Naive thymus-derived CD8-positive, alpha-beta T cell (primary cell): ENCODE results near the gene TMEM44. TPM values are rescaled to one million over a fixed set of nuclear protein-coding genes. Genes with fewer than 3 reads are reported as not detected.

Experiments used
- ATAC-seq, 2 donors: fragments of 150-1000 bp; cut with Tn5 transposase in 1 of 2; sonication (Bioruptor Pico), chemical (Tn5 transposase) in 1 of 2; 1 replicate in 1 of 2; 2 replicates in 1 of 2; pipeline ENCODE4 v1.10.0; 2021; ENCODE audit warnings: mild to moderate bottlenecking in 2 of 2, moderate library complexity in 2 of 2
- POLR2A ChIA-PET: fragments of 350-600 bp; sonication (Branson Sonifier 250); formaldehyde crosslinking; loops from one replicate; lab custom pipeline; 2021; ENCODE audit warnings: antibody characterized with exemption; lab: Charles Lee
- DNase-seq, 10 donors: peaks; one replicate each; pipeline versions ENCODE4 v3.0.0 to v3.0.0-alpha.2; 2020 to 2022
- H3K27ac Mint-ChIP-seq, 10 donors: one replicate each; pipeline ENCODE4 v1.8.0; 2020 to 2022; ENCODE audit warnings: mild to moderate bottlenecking in 10 of 10, mixed read lengths in 10 of 10, moderate library complexity in 4 of 10, inconsistent platforms in 1 of 10
- H3K27me3 Mint-ChIP-seq, 5 donors: one replicate each; pipeline ENCODE4 v1.8.0; 2021 to 2022; ENCODE audit warnings: mixed read lengths in 5 of 5
- H3K36me3 Mint-ChIP-seq, 3 donors: one replicate each; pipeline ENCODE4 v1.8.0; 2020 to 2022; ENCODE audit warnings: mixed read lengths in 3 of 3, mild to moderate bottlenecking in 2 of 3, inconsistent platforms in 1 of 3
- H3K4me1 Mint-ChIP-seq, 4 donors: one replicate each; pipeline ENCODE4 v1.8.0; 2021 to 2022; ENCODE audit warnings: mixed read lengths in 4 of 4
- H3K4me3 Mint-ChIP-seq, 10 donors: one replicate each; pipeline ENCODE4 v1.8.0; 2020 to 2022; ENCODE audit warnings: mild to moderate bottlenecking in 10 of 10, mixed read lengths in 10 of 10, moderate library complexity in 6 of 10, inconsistent platforms in 1 of 10
- H3K9me3 Mint-ChIP-seq, 9 donors: one replicate each; pipeline ENCODE4 v1.8.0; 2020 to 2022; ENCODE audit warnings: mixed read lengths in 9 of 9, mild to moderate bottlenecking in 3 of 9, inconsistent platforms in 1 of 9, moderate library complexity in 1 of 9
- polyA plus RNA-seq, 3 donors: library from polyadenylated mRNA; unstranded; fragments of 300-500 nt; fragmentation: Illumina TruSeq; gene quantifications; one replicate each; pipeline ENCODE4 v1.2.3, GENCODE V29; 2021
- total RNA-seq, 8 experiments: library from RNA in 2 of 8; stranded (reverse) in 2 of 8; gene quantifications; one replicate each; pipeline ENCODE4 v1.2.3 and lab custom pipeline; 2021 to 2026

TMEM44 gene
- total and polyA plus RNA-seq, 5 experiments from 2014 or later = 0.14 to 4.6 (median 2.0) TPM

GRCh38 chr3:194572143-194572789 lies 61.0 kb downstream of the TMEM44 start:
- Mint-ChIP-seq H3K36me3 (no peaks in the 10 kb centered on the region), H3K4me1 (peaks cover 0 to 2% (median 0%) of the 10 kb centered on the region in 4 donors), H3K27me3 (peaks cover 18 to 29% (median 27%) of the 10 kb centered on the region in 5 donors), H3K9me3 (no peaks in the 10 kb centered on the region), H3K4me3 (no peak overlapping the region), H3K27ac (peak overlapping the region in 1 of 10 donors; percentile 5)
- DNase-seq (no peak), ATAC-seq (no peak)
- POLR2A ChIA-PET = no interaction called here

- Mint-ChIP-seq H3K27me3 (peaks cover 18 to 30% (median 29%) of the 10 kb centered on the region in 5 donors), H3K4me3 (no peak overlapping the region), H3K4me1 (peaks cover 0 to 2% (median 0%) of the 10 kb centered on the region in 4 donors), H3K9me3 (no peaks in the 10 kb centered on the region), H3K27ac (no peak overlapping the region), H3K36me3 (no peaks in the 10 kb centered on the region)
- POLR2A ChIA-PET = no interaction called here
- DNase-seq (no peak), ATAC-seq (no peak)
Observed at GRCh38 chr3:194571491-194572142, 61.6 kb downstream of the TMEM44 start.

- DNase-seq (no peak), ATAC-seq (no peak)
- POLR2A ChIA-PET = no interaction called here
- Mint-ChIP-seq H3K4me1 (peaks cover 0 to 2% (median 0%) of the 10 kb centered on the region in 4 donors), H3K4me3 (no peak overlapping the region), H3K36me3 (no peaks in the 10 kb centered on the region), H3K9me3 (no peaks in the 10 kb centered on the region), H3K27ac (no peak overlapping the region), H3K27me3 (peaks cover 18 to 33% (median 29%) of the 10 kb centered on the region in 5 donors)
Observed at GRCh38 chr3:194570898-194571297, 62.3 kb downstream of the TMEM44 start.

GRCh38 chr3:194570235-194570634 lies 63.0 kb downstream of the TMEM44 start:
- H3K27ac Mint-ChIP-seq = peak overlapping the region in 1 of 10 donors; percentile 56
- H3K4me1 Mint-ChIP-seq = peaks cover 0 to 2% (median 0%) of the 10 kb centered on the region in 4 donors
- POLR2A ChIA-PET = no interaction called here
- ATAC-seq = no peak
- peaks cover 18 to 33% (median 29%) of the 10 kb centered on the region in 5 donors for H3K27me3 Mint-ChIP-seq
- DNase-seq = no peak
- H3K4me3 Mint-ChIP-seq = no peak overlapping the region
- no peaks in the 10 kb centered on the region for H3K9me3 Mint-ChIP-seq
- H3K36me3 Mint-ChIP-seq = no peaks in the 10 kb centered on the region

GRCh38 chr3:194569252-194569651 lies 64.0 kb downstream of the TMEM44 start:
- DNase-seq (no peak), ATAC-seq (no peak)
- Mint-ChIP-seq H3K4me3 (peak overlapping the region in 1 of 10 donors; percentile 4), H3K36me3 (no peaks in the 10 kb centered on the region), H3K27ac (no peak overlapping the region), H3K4me1 (peaks cover 0 to 2% (median 0%) of the 10 kb centered on the region in 4 donors), H3K27me3 (peaks cover 15 to 35% (median 32%) of the 10 kb centered on the region in 5 donors), H3K9me3 (no peaks in the 10 kb centered on the region)
- POLR2A ChIA-PET = interaction anchor here (0.7 kb wide), 1 partner anchor 101 kb away, joined by 3 read pairs; no protein-coding TSS in a partner anchor

GRCh38 chr3:194565597-194566190 lies 67.5 kb downstream of the TMEM44 start:
- no peak overlapping the region for H3K4me3 Mint-ChIP-seq

GRCh38 chr3:194562986-194563385 lies 70.2 kb downstream of the TMEM44 start:
- H3K4me3 Mint-ChIP-seq = no peak overlapping the region
- peaks cover 0 to 1% (median 0%) of the 10 kb centered on the region in 3 donors for H3K36me3 Mint-ChIP-seq
- no peak overlapping the region for H3K27ac Mint-ChIP-seq
- H3K4me1 Mint-ChIP-seq = no peaks in the 10 kb centered on the region
- ATAC-seq (no peak), DNase-seq (no peak)
- H3K27me3 Mint-ChIP-seq = peaks cover 0 to 19% (median 9%) of the 10 kb centered on the region in 5 donors
- POLR2A ChIA-PET = no interaction called here
- H3K9me3 Mint-ChIP-seq = no peaks in the 10 kb centered on the region

More at GRCh38 chr3:194565597-194566190, 67.5 kb downstream of the TMEM44 start:
- DNase-seq (no peak), ATAC-seq (no peak)
- Mint-ChIP-seq H3K27me3 (peaks cover 0 to 17% (median 9%) of the 10 kb centered on the region in 5 donors), H3K36me3 (peaks cover 0 to 1% (median 0%) of the 10 kb centered on the region in 3 donors), H3K9me3 (no peaks in the 10 kb centered on the region), H3K4me1 (no peaks in the 10 kb centered on the region), H3K27ac (no peak overlapping the region)
- POLR2A ChIA-PET = no interaction called here

GRCh38 chr3:194561306-194561974 lies 71.8 kb downstream of the TMEM44 start:
- no peak overlapping the region for H3K27ac Mint-ChIP-seq
- H3K36me3 Mint-ChIP-seq = peaks cover 0 to 1% (median 0%) of the 10 kb centered on the region in 3 donors
- no peak for ATAC-seq
- no peaks in the 10 kb centered on the region for H3K9me3 Mint-ChIP-seq
- no peak for DNase-seq
- POLR2A ChIA-PET = no interaction called here
- no peak overlapping the region for H3K4me3 Mint-ChIP-seq
- H3K4me1 Mint-ChIP-seq = peaks cover 2 to 8% (median 4%) of the 10 kb centered on the region in 4 donors
- peaks cover 0 to 19% (median 5%) of the 10 kb centered on the region in 5 donors for H3K27me3 Mint-ChIP-seq

- ATAC-seq = no peak
- peak overlapping the region in 1 of 10 donors; percentile 7 for H3K27ac Mint-ChIP-seq
- H3K4me1 Mint-ChIP-seq = peaks cover 2 to 9% (median 5%) of the 10 kb centered on the region in 4 donors
- no peak for DNase-seq
- peaks cover 0 to 1% (median 0%) of the 10 kb centered on the region in 3 donors for H3K36me3 Mint-ChIP-seq
- H3K9me3 Mint-ChIP-seq = no peaks in the 10 kb centered on the region
- H3K4me3 Mint-ChIP-seq = no peak overlapping the region
- H3K27me3 Mint-ChIP-seq = peaks cover 0 to 19% (median 2%) of the 10 kb centered on the region in 5 donors
- POLR2A ChIA-PET = no interaction called here
Observed at GRCh38 chr3:194560047-194560446, 73.2 kb downstream of the TMEM44 start.

GRCh38 chr3:194559530-194559929 lies 73.7 kb downstream of the TMEM44 start:
- Mint-ChIP-seq H3K9me3 (no peaks in the 10 kb centered on the region), H3K4me3 (no peak overlapping the region), H3K27me3 (peaks cover 0 to 16% (median 0%) of the 10 kb centered on the region in 5 donors), H3K27ac (no peak overlapping the region), H3K4me1 (peaks cover 2 to 9% (median 5%) of the 10 kb centered on the region in 4 donors), H3K36me3 (peaks cover 0 to 1% (median 0%) of the 10 kb centered on the region in 3 donors)
- POLR2A ChIA-PET = no interaction called here
- ATAC-seq = no peak
- no peak for DNase-seq

- no peaks in the 10 kb centered on the region for H3K9me3 Mint-ChIP-seq
- H3K36me3 Mint-ChIP-seq = no peaks in the 10 kb centered on the region
- no peak for DNase-seq
- POLR2A ChIA-PET = no interaction called here
- ATAC-seq = no peak
- H3K27ac Mint-ChIP-seq = peak overlapping the region in 6 of 10 donors; percentile 1 to 75 (median 28)
- H3K4me3 Mint-ChIP-seq = peak overlapping the region; percentile 56 to 79 (median 74)
- H3K27me3 Mint-ChIP-seq = peaks cover 0 to 2% (median 0%) of the 10 kb centered on the region in 5 donors
- peaks cover 4 to 9% (median 5%) of the 10 kb centered on the region in 4 donors for H3K4me1 Mint-ChIP-seq
Observed at GRCh38 chr3:194556086-194557056, 76.8 kb downstream of the TMEM44 start.
